Measurements from ENCODE around the gene STK32B. TPM values are rescaled to one million over a fixed set of nuclear protein-coding genes. Genes with fewer than 3 reads are reported as not detected.

STK32B gene
- total and polyA plus RNA-seq, 7 experiments from 2014 or later, result 1.7 TPM; not detected in 6

DNA sequence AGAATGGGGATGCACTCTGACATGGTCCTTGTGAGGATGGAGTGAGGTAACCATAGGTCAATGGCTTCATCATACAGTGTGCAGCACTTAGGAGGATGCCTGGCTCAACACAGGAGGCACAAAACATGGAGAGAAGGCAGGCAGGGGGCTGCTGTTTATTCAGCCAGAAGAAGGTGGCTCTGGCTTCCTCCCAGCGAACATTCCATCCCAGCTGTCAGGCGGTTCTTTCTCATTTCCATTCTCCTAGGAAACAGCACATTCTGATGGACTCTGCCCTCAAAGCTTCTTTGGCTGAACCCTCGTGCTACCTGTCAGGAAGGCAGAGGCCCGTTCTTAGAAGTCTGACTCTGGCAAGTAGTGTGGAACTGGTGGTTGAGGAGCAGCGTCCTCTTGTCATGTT lies 18.6 kb downstream of the STK32B start:
- H3K27me3 ChIP-seq (ENCODE audit: control insufficient read depth in 2 of 2, insufficient read depth in 2 of 2, low read length in 2 of 2), result no peaks in the 10 kb centered on the region
- intact Hi-C loops (cut with micrococcal nuclease), result no loop called here
- H3K36me3 Mint-ChIP-seq, result no peaks in the 10 kb centered on the region
- H3K4me3 ChIP-seq (ENCODE audit: low read length), result no peak overlapping the region
- H3K4me1 ChIP-seq (ENCODE audit: control insufficient read depth in 2 of 2, insufficient read depth in 2 of 2, low read length in 2 of 2), result no peaks in the 10 kb centered on the region
- peaks cover 0 to 15% (median 8%) of the 10 kb centered on the region in 5 donors for H3K27me3 Mint-ChIP-seq
- no peak overlapping the region for H3K4me3 Mint-ChIP-seq
- no peaks in the 10 kb centered on the region for H3K4me1 Mint-ChIP-seq
- POLR2A ChIA-PET, result no interaction called here
- H3K27ac ChIP-seq (ENCODE audit: low read depth, low read length), result no peak overlapping the region
- peaks cover 2 to 19% (median 6%) of the 10 kb centered on the region in 11 donors for H3K9me3 Mint-ChIP-seq
- no peaks in the 10 kb centered on the region for H3K9me3 ChIP-seq (ENCODE audit: control insufficient read depth in 2 of 3, low read length in 3 of 3)
- H3K27ac Mint-ChIP-seq, result no peak overlapping the region
- CTCF ChIA-PET, result no interaction called here
- H3K36me3 ChIP-seq (ENCODE audit: control insufficient read depth in 2 of 3, insufficient read depth in 3 of 3, low read length in 3 of 3), result no peaks in the 10 kb centered on the region
- DNase-seq, result no peak
- ATAC-seq, result no peak

DNA sequence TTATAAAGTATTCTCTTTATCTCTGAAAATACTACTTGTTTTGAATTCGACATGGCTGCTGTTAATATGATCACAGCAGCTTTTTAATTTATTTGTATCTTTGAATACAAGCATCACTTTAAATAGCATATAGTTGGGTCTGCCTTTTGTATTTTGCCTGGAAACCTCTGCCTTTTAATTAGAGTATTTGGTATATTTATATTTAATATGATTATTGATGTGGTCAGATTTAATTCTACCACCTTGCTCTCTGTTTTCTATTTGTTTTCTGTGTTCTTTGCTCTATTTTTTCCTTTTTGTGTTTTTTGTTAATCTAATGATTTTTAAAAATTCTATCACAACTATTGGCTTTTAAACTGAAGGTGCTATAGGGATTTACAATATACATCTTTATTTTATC lies 21.7 kb downstream of the STK32B start:
- H3K27me3 ChIP-seq (ENCODE audit: control insufficient read depth in 2 of 2, insufficient read depth in 2 of 2, low read length in 2 of 2), result no peaks in the 10 kb centered on the region
- Mint-ChIP-seq H3K36me3 (no peaks in the 10 kb centered on the region), H3K27me3 (peaks cover 0 to 11% (median 7%) of the 10 kb centered on the region in 5 donors), H3K4me3 (no peak overlapping the region), H3K4me1 (no peaks in the 10 kb centered on the region), H3K9me3 (peaks cover 2 to 27% (median 8%) of the 10 kb centered on the region in 11 donors), H3K27ac (no peak overlapping the region)
- no peak for DNase-seq
- H3K4me3 ChIP-seq (ENCODE audit: low read length), result no peak overlapping the region
- no peaks in the 10 kb centered on the region for H3K9me3 ChIP-seq (ENCODE audit: control insufficient read depth in 2 of 3, low read length in 3 of 3)
- ATAC-seq, result no peak
- H3K27ac ChIP-seq (ENCODE audit: low read depth, low read length), result no peak overlapping the region
- H3K4me1 ChIP-seq (ENCODE audit: control insufficient read depth in 2 of 2, insufficient read depth in 2 of 2, low read length in 2 of 2), result no peaks in the 10 kb centered on the region
- CTCF ChIA-PET, result no interaction called here
- intact Hi-C loops (cut with micrococcal nuclease), result no loop called here
- POLR2A ChIA-PET, result no interaction called here
- no peaks in the 10 kb centered on the region for H3K36me3 ChIP-seq (ENCODE audit: control insufficient read depth in 2 of 3, insufficient read depth in 3 of 3, low read length in 3 of 3)

DNA sequence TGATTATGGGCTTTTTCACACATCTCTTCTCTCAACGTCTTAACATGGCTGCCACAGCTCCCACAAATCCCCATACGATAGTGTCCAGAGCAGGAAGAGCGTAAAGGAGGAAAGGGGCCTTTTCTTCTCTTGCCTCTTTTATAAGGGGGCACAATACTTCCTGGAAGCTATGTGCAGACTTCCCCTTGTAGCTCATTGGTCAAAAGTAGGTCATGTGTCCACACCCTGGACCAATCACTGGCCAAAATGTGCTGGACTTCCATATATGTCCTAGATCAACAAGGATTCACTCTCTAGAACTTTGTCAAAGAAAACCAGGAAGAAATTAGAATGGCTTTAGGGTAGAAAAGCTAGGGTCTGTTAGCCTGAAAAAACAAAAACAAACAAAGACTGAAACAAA lies 26.7 kb downstream of the STK32B start:
- H3K27ac Mint-ChIP-seq, result no peak overlapping the region
- no peaks in the 10 kb centered on the region for H3K4me1 ChIP-seq (ENCODE audit: control insufficient read depth in 2 of 2, insufficient read depth in 2 of 2, low read length in 2 of 2)
- no peaks in the 10 kb centered on the region for H3K4me1 Mint-ChIP-seq
- H3K4me3 Mint-ChIP-seq, result no peak overlapping the region
- peaks cover 0 to 14% (median 0%) of the 10 kb centered on the region in 3 experiments for H3K9me3 ChIP-seq (ENCODE audit: control insufficient read depth in 2 of 3, low read length in 3 of 3)
- no peak for DNase-seq
- intact Hi-C loops (cut with micrococcal nuclease), result no loop called here
- peaks cover 4 to 34% (median 15%) of the 10 kb centered on the region in 11 donors for H3K9me3 Mint-ChIP-seq
- no peak overlapping the region for H3K27ac ChIP-seq (ENCODE audit: low read depth, low read length)
- ATAC-seq, result no peak
- no peak overlapping the region for H3K4me3 ChIP-seq (ENCODE audit: low read length)
- POLR2A ChIA-PET, result no interaction called here
- peaks cover 0 to 24% (median 16%) of the 10 kb centered on the region in 5 donors for H3K27me3 Mint-ChIP-seq
- no peaks in the 10 kb centered on the region for H3K36me3 Mint-ChIP-seq
- no peaks in the 10 kb centered on the region for H3K27me3 ChIP-seq (ENCODE audit: control insufficient read depth in 2 of 2, insufficient read depth in 2 of 2, low read length in 2 of 2)
- H3K36me3 ChIP-seq (ENCODE audit: control insufficient read depth in 2 of 3, insufficient read depth in 3 of 3, low read length in 3 of 3), result no peaks in the 10 kb centered on the region
- CTCF ChIA-PET, result no interaction called here

DNA sequence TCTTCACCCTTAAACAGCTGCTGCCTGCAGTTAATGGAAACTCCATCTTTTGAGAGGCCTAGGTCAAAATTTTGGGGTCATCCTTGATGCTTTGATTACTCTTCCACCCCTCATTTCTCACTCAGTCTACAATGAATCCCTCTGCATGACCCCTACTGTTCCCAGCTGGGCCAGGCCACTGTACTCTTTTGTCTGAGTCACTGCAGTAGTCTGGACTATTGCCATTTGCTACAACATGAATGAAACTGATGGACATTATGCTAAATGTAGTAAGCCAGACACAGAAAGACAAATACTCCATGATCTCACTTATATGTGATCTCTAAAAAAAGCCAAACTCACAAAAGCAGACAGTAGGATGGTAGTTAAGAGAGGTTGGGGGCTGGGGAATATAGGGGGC lies 28.3 kb downstream of the STK32B start:
- Mint-ChIP-seq H3K9me3 (peaks cover 5 to 42% (median 16%) of the 10 kb centered on the region in 11 donors), H3K27ac (no peak overlapping the region), H3K36me3 (no peaks in the 10 kb centered on the region), H3K4me3 (no peak overlapping the region), H3K27me3 (peaks cover 0 to 24% (median 18%) of the 10 kb centered on the region in 5 donors), H3K4me1 (no peaks in the 10 kb centered on the region)
- Histone ChIP-seq H3K9me3 (ENCODE audit: control insufficient read depth in 2 of 3, low read length in 3 of 3) (peaks cover 0 to 14% (median 0%) of the 10 kb centered on the region in 3 experiments), H3K36me3 (ENCODE audit: control insufficient read depth in 2 of 3, insufficient read depth in 3 of 3, low read length in 3 of 3) (no peaks in the 10 kb centered on the region), H3K27me3 (ENCODE audit: control insufficient read depth in 2 of 2, insufficient read depth in 2 of 2, low read length in 2 of 2) (no peaks in the 10 kb centered on the region), H3K4me1 (ENCODE audit: control insufficient read depth in 2 of 2, insufficient read depth in 2 of 2, low read length in 2 of 2) (no peaks in the 10 kb centered on the region), H3K4me3 (ENCODE audit: low read length) (no peak overlapping the region), H3K27ac (ENCODE audit: low read depth, low read length) (no peak overlapping the region)
- ChIA-PET CTCF (no interaction called here), POLR2A (no interaction called here)
- DNase-seq (no peak), ATAC-seq (no peak)
- intact Hi-C loops (cut with micrococcal nuclease), result no loop called here

DNA sequence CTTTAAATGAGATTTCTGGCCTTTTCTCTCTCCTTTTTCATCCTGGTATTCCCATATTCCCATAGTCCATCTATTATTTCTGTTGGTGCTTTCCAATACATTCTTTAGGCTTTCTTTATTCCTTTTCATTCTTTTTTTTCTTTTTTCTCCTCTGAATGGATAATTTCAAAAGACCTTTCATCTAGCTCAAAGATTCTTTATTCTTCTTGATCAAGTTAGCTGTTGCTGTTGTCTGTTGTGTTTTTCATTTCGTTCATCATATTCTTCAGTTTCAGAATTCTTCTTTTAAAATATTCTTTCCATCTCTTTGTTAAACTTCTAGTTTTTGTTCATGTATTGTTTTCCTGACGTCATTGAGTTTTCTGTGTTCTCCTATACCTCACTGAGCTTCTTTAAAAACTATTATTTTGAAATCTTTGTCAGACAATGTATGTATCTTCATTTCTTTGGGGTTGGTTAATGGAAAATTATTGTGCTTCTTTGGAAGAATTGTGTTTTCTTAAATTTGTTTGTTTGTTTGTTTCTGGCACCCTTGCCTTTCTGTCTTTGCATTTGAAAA lies 30.2 kb downstream of the STK32B start:
- H3K9me3 ChIP-seq (ENCODE audit: control insufficient read depth in 2 of 3, low read length in 3 of 3), result peaks cover 0 to 14% (median 0%) of the 10 kb centered on the region in 3 experiments
- H3K36me3 Mint-ChIP-seq, result peaks cover 0 to 4% (median 0%) of the 10 kb centered on the region in 5 donors
- intact Hi-C loops (cut with micrococcal nuclease), result no loop called here
- no peak for ATAC-seq
- no peak overlapping the region for H3K27ac Mint-ChIP-seq
- H3K4me1 Mint-ChIP-seq, result no peaks in the 10 kb centered on the region
- H3K27me3 Mint-ChIP-seq, result peaks cover 0 to 28% (median 20%) of the 10 kb centered on the region in 5 donors
- H3K27ac ChIP-seq (ENCODE audit: low read depth, low read length), result no peak overlapping the region
- H3K4me3 Mint-ChIP-seq, result no peak overlapping the region
- peaks cover 5 to 53% (median 27%) of the 10 kb centered on the region in 11 donors for H3K9me3 Mint-ChIP-seq
- ChIA-PET CTCF (interaction anchor here (0.6 kb wide), 1 partner anchor 14 kb away, joined by 5 read pairs; no protein-coding TSS in a partner anchor), POLR2A (no interaction called here)
- H3K27me3 ChIP-seq (ENCODE audit: control insufficient read depth in 2 of 2, insufficient read depth in 2 of 2, low read length in 2 of 2), result no peaks in the 10 kb centered on the region
- H3K36me3 ChIP-seq (ENCODE audit: control insufficient read depth in 2 of 3, insufficient read depth in 3 of 3, low read length in 3 of 3), result no peaks in the 10 kb centered on the region
- no peak overlapping the region for H3K4me3 ChIP-seq (ENCODE audit: low read length)
- H3K4me1 ChIP-seq (ENCODE audit: control insufficient read depth in 2 of 2, insufficient read depth in 2 of 2, low read length in 2 of 2), result no peaks in the 10 kb centered on the region
- DNase-seq, result no peak

DNA sequence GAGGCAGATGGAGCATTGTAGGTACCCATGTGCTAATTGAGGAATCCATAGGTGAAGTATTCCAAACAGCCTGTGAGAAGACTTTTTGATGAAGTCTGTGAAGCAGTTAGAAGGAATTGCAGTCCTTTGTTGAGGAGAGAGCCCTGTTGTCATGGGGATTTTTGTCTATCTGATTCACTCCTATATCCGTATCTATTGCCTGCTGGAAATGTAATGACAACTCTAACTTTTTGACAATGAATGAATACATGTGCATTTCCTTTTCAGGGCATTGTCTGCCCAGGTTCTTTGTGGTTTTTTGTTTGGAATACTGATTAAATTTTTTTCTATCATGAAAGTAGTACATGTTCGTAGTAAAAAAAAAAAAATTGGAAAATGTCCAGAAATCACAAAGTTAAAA lies 31.1 kb downstream of the STK32B start:
- intact Hi-C loops (cut with micrococcal nuclease), result no loop called here
- H3K4me1 ChIP-seq (ENCODE audit: control insufficient read depth in 2 of 2, insufficient read depth in 2 of 2, low read length in 2 of 2), result no peaks in the 10 kb centered on the region
- Mint-ChIP-seq H3K27ac (no peak overlapping the region), H3K4me3 (no peak overlapping the region), H3K9me3 (peaks cover 5 to 56% (median 27%) of the 10 kb centered on the region in 11 donors), H3K27me3 (peaks cover 0 to 26% (median 17%) of the 10 kb centered on the region in 5 donors), H3K36me3 (peaks cover 0 to 4% (median 0%) of the 10 kb centered on the region in 5 donors), H3K4me1 (no peaks in the 10 kb centered on the region)
- ChIA-PET CTCF (no interaction called here), POLR2A (no interaction called here)
- ATAC-seq (no peak), DNase-seq (no peak)
- H3K9me3 ChIP-seq (ENCODE audit: control insufficient read depth in 2 of 3, low read length in 3 of 3), result peaks cover 0 to 14% (median 0%) of the 10 kb centered on the region in 3 experiments
- no peaks in the 10 kb centered on the region for H3K36me3 ChIP-seq (ENCODE audit: control insufficient read depth in 2 of 3, insufficient read depth in 3 of 3, low read length in 3 of 3)
- H3K27ac ChIP-seq (ENCODE audit: low read depth, low read length), result no peak overlapping the region
- no peak overlapping the region for H3K4me3 ChIP-seq (ENCODE audit: low read length)
- no peaks in the 10 kb centered on the region for H3K27me3 ChIP-seq (ENCODE audit: control insufficient read depth in 2 of 2, insufficient read depth in 2 of 2, low read length in 2 of 2)

DNA sequence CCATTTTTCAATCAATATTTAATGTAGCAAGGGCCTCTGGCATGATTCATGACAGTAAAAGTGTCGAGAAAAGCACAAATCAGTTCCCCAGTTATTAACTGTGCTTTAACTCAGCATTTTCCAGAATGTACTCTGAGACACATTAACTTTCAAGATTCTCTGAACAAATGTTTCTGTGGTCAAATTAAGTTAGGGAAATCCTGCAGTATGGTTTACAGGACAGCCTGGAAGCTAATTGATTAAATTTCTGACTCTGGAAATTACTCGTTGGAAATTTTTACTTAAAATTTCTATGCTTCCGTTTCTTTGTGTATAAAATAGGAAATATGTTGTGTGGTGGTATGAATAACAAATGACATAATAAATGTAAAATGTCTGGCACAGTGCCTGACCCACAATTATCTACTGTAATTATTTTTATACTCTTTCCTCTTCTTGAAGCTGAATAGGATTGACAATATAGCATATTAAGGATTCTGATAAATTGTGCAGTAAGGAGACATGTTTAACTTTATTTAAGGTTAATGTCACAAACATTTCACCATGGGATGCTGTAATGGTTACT lies 33.7 kb downstream of the STK32B start:
- Mint-ChIP-seq H3K9me3 (peaks cover 4 to 51% (median 26%) of the 10 kb centered on the region in 11 donors), H3K4me3 (no peak overlapping the region), H3K36me3 (peaks cover 0 to 4% (median 0%) of the 10 kb centered on the region in 5 donors), H3K27ac (no peak overlapping the region), H3K27me3 (peaks cover 0 to 15% (median 8%) of the 10 kb centered on the region in 5 donors), H3K4me1 (no peaks in the 10 kb centered on the region)
- H3K36me3 ChIP-seq (ENCODE audit: control insufficient read depth in 2 of 3, insufficient read depth in 3 of 3, low read length in 3 of 3), result no peaks in the 10 kb centered on the region
- H3K27ac ChIP-seq (ENCODE audit: low read depth, low read length), result no peak overlapping the region
- no peaks in the 10 kb centered on the region for H3K4me1 ChIP-seq (ENCODE audit: control insufficient read depth in 2 of 2, insufficient read depth in 2 of 2, low read length in 2 of 2)
- no peak for ATAC-seq
- ChIA-PET CTCF (no interaction called here), POLR2A (no interaction called here)
- no peaks in the 10 kb centered on the region for H3K27me3 ChIP-seq (ENCODE audit: control insufficient read depth in 2 of 2, insufficient read depth in 2 of 2, low read length in 2 of 2)
- H3K4me3 ChIP-seq (ENCODE audit: low read length), result no peak overlapping the region
- no peak for DNase-seq
- intact Hi-C loops (cut with micrococcal nuclease), result no loop called here
- H3K9me3 ChIP-seq (ENCODE audit: control insufficient read depth in 2 of 3, low read length in 3 of 3), result peaks cover 0 to 14% (median 0%) of the 10 kb centered on the region in 3 experiments

Measured in naive thymus-derived CD4-positive, alpha-beta T cell (primary cell).